Muscle of arm (tissue), 12 donors: ENCODE results near the gene UBC. TPM values are rescaled to one million over a fixed set of nuclear protein-coding genes. Genes with fewer than 3 reads are reported as not detected.
A peak's percentile ranks its signal among the peaks of the same experiment; 100 is the strongest.
"Not testable (repeated sequence)": the region's sequence is repeated elsewhere in the genome, so short reads cannot be mapped to it uniquely, and the experiment has no call there.

Experiments used
- DNase-seq: peaks from one replicate; pipeline ENCODE4 v3.0.0-alpha.2; 2013
- polyA plus RNA-seq, 12 donors: library from polyadenylated mRNA; unstranded; fragments of 120-200 nt; gene quantifications; one replicate each; pipeline ENCODE4 v1.2.1, GENCODE V29; 2013; ENCODE audit not compliant: insufficient read length in 12 of 12

Gene UBC
- polyA plus RNA-seq, 12 donors = 500 to 913 (median 790) TPM; not detected in 1

- no peak for DNase-seq
These were observed 16.1 kb downstream of the UBC start for GRCh38 chr12:124898200-124898922.

GRCh38 chr12:124896461-124896860, 18.0 kb downstream of the UBC start:
- no peak for DNase-seq

GRCh38 chr12:124893792-124894516, 20.5 kb downstream of the UBC start:
- no peak for DNase-seq

- peak; percentile 59 for DNase-seq
These were observed 26.2 kb downstream of the UBC start for GRCh38 chr12:124888260-124888659.

GRCh38 chr12:124887766-124888165, 26.7 kb downstream of the UBC start:
- DNase-seq = not testable (repeated sequence)

GRCh38 chr12:124884587-124885438, 29.6 kb downstream of the UBC start:
- no peak for DNase-seq

GRCh38 chr12:124883263-124884130, 31.0 kb downstream of the UBC start:
- no peak for DNase-seq

GRCh38 chr12:124881123-124881522, 33.3 kb downstream of the UBC start:
- DNase-seq = no peak

- DNase-seq = not testable (repeated sequence)
These were observed 34.1 kb downstream of the UBC start for GRCh38 chr12:124880335-124880734.

GRCh38 chr12:124878795-124879516, 35.5 kb downstream of the UBC start:
- no peak for DNase-seq

- no peak for DNase-seq
These were observed 37.0 kb downstream of the UBC start for GRCh38 chr12:124877423-124877822.

GRCh38 chr12:124876171-124876570, 38.3 kb downstream of the UBC start:
- no peak for DNase-seq

- DNase-seq = no peak
These were observed 38.7 kb downstream of the UBC start for GRCh38 chr12:124875803-124876132.

GRCh38 chr12:124874988-124875802, 39.3 kb downstream of the UBC start:
- DNase-seq = no peak

- DNase-seq = no peak
These were observed 40.3 kb downstream of the UBC start for GRCh38 chr12:124874188-124874587.

- no peak for DNase-seq
These were observed 42.3 kb downstream of the UBC start for GRCh38 chr12:124872068-124872719.

GRCh38 chr12:124871297-124871696, 43.2 kb downstream of the UBC start:
- DNase-seq = no peak

- no peak for DNase-seq
These were observed 43.9 kb downstream of the UBC start for GRCh38 chr12:124870515-124870914.

- DNase-seq = no peak
These were observed 45.3 kb downstream of the UBC start for GRCh38 chr12:124869059-124869665.
